ENCODE results near the gene TMEM61. TPM values are rescaled to one million over a fixed set of nuclear protein-coding genes. Genes with fewer than 3 reads are reported as not detected.
"Not testable (repeated sequence)": the region's sequence is repeated elsewhere in the genome, so short reads cannot be mapped to it uniquely, and the experiment has no call there.

Gene TMEM61
- total and polyA plus RNA-seq, 2 of the 8 experiments (the other 6 are each of a cell fraction or from before 2014, with no cell fraction given), result 0.54 to 1.4 TPM

DNA sequence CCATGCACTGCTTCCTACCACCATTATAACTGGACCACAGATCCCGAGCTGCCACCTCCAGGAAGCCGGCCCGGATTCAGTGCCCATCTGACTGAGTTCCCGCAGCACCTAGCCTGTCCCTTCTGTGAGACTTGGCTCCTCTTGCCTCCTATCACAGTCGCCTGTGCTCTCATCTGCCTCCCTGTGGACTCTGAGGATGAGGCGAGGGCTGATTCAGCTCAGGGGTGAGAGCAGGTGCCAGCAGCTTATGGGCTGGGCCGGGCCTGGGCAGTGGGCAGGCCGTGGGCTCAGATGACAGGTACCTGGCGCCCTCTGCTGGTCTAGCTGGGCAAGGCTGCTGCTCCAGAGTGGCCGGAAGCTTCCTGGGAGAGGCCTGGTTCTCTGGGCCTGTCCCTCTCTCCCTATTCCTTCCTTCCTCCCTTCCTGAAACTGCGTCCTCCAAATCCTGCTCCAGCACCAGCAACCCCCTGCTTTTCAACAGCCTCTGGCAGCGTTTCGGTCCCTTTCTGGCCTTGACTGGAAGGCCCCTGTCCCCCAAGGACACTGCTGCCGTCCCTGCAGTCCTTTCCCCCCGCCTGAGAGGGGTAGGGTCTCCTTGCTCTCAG lies 41.6 kb downstream of the TMEM61 start (continued):
- TF ChIP-seq CHD2 (IDR thresholded peaks at IDR 0.05; ENCODE audit: low read length), result peak; percentile 72
- peak; percentile 30; the same call in 1 of the 2 replicates for TF ChIP-seq EGR1 (IDR thresholded peaks at IDR 0.05; ENCODE audit: borderline replicate concordance, low read depth, low read length)

DNA sequence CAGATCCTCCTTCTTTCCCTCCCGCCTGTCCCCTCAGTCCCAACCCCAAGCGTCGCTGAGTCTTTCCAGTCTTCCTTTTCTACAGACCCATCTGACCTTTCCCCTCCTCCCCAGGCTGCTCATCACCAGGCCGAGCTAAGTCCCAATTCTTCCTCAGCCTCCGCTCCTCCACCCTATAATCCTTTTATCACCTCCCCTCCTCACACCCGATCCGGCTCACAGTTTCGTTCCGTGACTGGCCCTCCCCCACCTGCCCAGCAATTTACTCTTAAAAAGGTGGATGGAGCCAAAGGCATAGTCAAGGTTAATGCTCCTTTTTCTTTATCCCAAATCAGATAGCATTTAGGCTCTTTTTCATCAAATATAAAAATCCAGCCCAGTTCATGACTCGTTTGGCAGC lies 43.7 kb downstream of the TMEM61 start:
- H2BK12ac ChIP-seq (ENCODE audit: low read depth, low read length); POLR2A ChIA-PET (ENCODE audit: partially characterized antibody); H3K79me1 ChIP-seq (ENCODE audit: low read depth, low read length); H3K9me3 ChIP-seq (ENCODE audit: insufficient read depth in 2 of 2, low read depth in 1 of 2, low read length in 1 of 2); H2BK20ac ChIP-seq (ENCODE audit: low read length); H3K14ac ChIP-seq (ENCODE audit: insufficient read length); H4K91ac ChIP-seq (replicated peaks; ENCODE audit: insufficient read length, low read length); FAIRE-seq; H2BK120ac ChIP-seq (replicated peaks; ENCODE audit: low read depth, low read length); H4K5ac ChIP-seq (ENCODE audit: insufficient read length, low read depth, low read length); H3K79me2 ChIP-seq (ENCODE audit: control insufficient read depth in 1 of 2, insufficient read depth in 2 of 2, low read length in 2 of 2); DNase-seq (ENCODE audit: low read depth in 1 of 2, low spot score in 2 of 2); H3K36me3 ChIP-seq (ENCODE audit: control insufficient read depth in 2 of 4, insufficient read depth in 4 of 4, low read length in 3 of 4); CTCF ChIA-PET (ENCODE audit: partially characterized antibody); H3K9ac ChIP-seq (replicated peaks in 1 of 4; ENCODE audit: extremely low read depth in 1 of 4, low read depth in 3 of 4, low read length in 3 of 4); H4K8ac ChIP-seq (ENCODE audit: extremely low read depth, insufficient read depth, low read length); H2AFZ ChIP-seq (ENCODE audit: low read length); H2BK15ac ChIP-seq (ENCODE audit: low read length); H3K56ac ChIP-seq (replicated peaks; ENCODE audit: insufficient read length, low read depth, low read length); H3K23me2 ChIP-seq (ENCODE audit: low read depth, low read length); H3K23ac ChIP-seq (ENCODE audit: insufficient read length); H3K4me3 ChIP-seq (ENCODE audit: extremely low read depth in 1 of 4, insufficient read depth in 2 of 4, low read depth in 3 of 4, low read length in 4 of 4); H3K4me1 ChIP-seq (replicated peaks in 1 of 4; ENCODE audit: control insufficient read depth in 3 of 4, insufficient read depth in 4 of 4, low read length in 3 of 4); H2AK5ac ChIP-seq (ENCODE audit: low read depth, low read length); H2BK5ac ChIP-seq (ENCODE audit: low read depth, low read length); H3K27me3 ChIP-seq (replicated peaks in 1 of 4; ENCODE audit: control insufficient read depth in 3 of 4, extremely low read depth in 1 of 4, insufficient read depth in 3 of 4, low read length in 3 of 4); H3K27ac ChIP-seq (ENCODE audit: low read depth, low read length); H4K20me1 ChIP-seq (replicated peaks in 1 of 2; ENCODE audit: control insufficient read depth in 1 of 2, insufficient read depth in 2 of 2, low read length in 2 of 2); H3K4ac ChIP-seq (replicated peaks; ENCODE audit: insufficient read length, low read depth, low read length); H3K4me2 ChIP-seq (ENCODE audit: insufficient read depth in 1 of 2, low read depth in 2 of 2, low read length in 2 of 2); H3K18ac ChIP-seq (ENCODE audit: extremely low read depth, low read length): not testable (repeated sequence)
- WGBS, 2 experiments (ENCODE audit: extremely low coverage in 1 of 2, insufficient coverage in 1 of 2, insufficient read length in 1 of 2, insufficient replicate concordance in 2 of 2, low coverage in 1 of 2, low lambda C conversion rate in 2 of 2, missing lambda C conversion rate in 1 of 2), result 94% methylated on average over 9 of the region's 10 CpGs; no CpG with 5 or more reads in 1 of the 2 experiments

Data from H1 (cell line).